Measurements from ENCODE around the gene TEX38.

- TF ChIP-seq POLR2A (IDR thresholded peaks at IDR 0.05; ENCODE audit: extremely low read depth, insufficient read length) (no peak), CTCF (IDR thresholded peaks at IDR 0.05; ENCODE audit: low read depth, low read length) (no peak), MAX (IDR thresholded peaks at IDR 0.05; ENCODE audit: low read depth, low read length) (no peak)
Observed at GRCh38 chr1:46643368-46643775, 28.3 kb upstream of the TEX38 start.
